Fibroblast of lung (primary cell): ENCODE results near the gene UTP11. TPM values are rescaled to one million over a fixed set of nuclear protein-coding genes. Genes with fewer than 3 reads are reported as not detected.
"Not testable (repeated sequence)": the region's sequence is repeated elsewhere in the genome, so short reads cannot be mapped to it uniquely, and the experiment has no call there.

ENCODE experiments used
- DNase-seq, 2 donors: peaks; one replicate each; pipeline versions ENCODE4 v3.0.0 to v3.0.0-alpha.2; 2010; ENCODE audit warnings: low read depth in 2 of 2
- H2AFZ ChIP-seq: 2 replicates; pipeline ENCODE4 v1.5.1; 2012; ENCODE audit warnings: low read length, control low read depth, inconsistent platforms
- H3K27ac ChIP-seq: 2 replicates; pipeline ENCODE4 v1.5.1; 2011; ENCODE audit warnings: low read length, control low read depth; ENCODE audit not compliant: insufficient read depth
- H3K27me3 ChIP-seq: 2 replicates; pipeline ENCODE4 v1.5.1; 2011; ENCODE audit warnings: mild to moderate bottlenecking, low read length; ENCODE audit not compliant: control insufficient read depth, insufficient read depth
- H3K36me3 ChIP-seq: 2 replicates; pipeline ENCODE4 v1.5.1; 2011; ENCODE audit warnings: low read length; ENCODE audit not compliant: control insufficient read depth, insufficient read depth
- H3K4me1 ChIP-seq: 2 replicates; pipeline ENCODE4 v1.5.1; 2011; ENCODE audit warnings: low read length; ENCODE audit not compliant: control insufficient read depth, insufficient read depth; ENCODE audit errors: extremely low read depth
- H3K4me2 ChIP-seq: 2 replicates; pipeline ENCODE4 v1.5.1; 2011; ENCODE audit warnings: low read length, control low read depth; ENCODE audit not compliant: insufficient read depth; ENCODE audit errors: extremely low read depth
- H3K4me3 ChIP-seq, 4 experiments: fragments of 200-600 bp in 1 of 4; sonication (generic) in 1 of 4; replicated peaks in 1 of 4; 2 replicates each; pipeline ENCODE4 v1.5.1; 2011 to 2016; ENCODE audit warnings: low read length in 4 of 4, low read depth in 3 of 4, mild to moderate bottlenecking in 3 of 4, control low read depth in 2 of 4, inconsistent platforms in 1 of 4, mixed read lengths in 1 of 4; ENCODE audit not compliant: insufficient read depth in 1 of 4; ENCODE audit errors: control extremely low read depth in 1 of 4
- H3K79me2 ChIP-seq: 2 replicates; pipeline ENCODE4 v1.5.1; 2012; ENCODE audit warnings: mild to moderate bottlenecking, low read length, inconsistent platforms; ENCODE audit not compliant: control insufficient read depth, insufficient read depth
- H3K9ac ChIP-seq: 2 replicates; pipeline ENCODE4 v1.5.1; 2011; ENCODE audit warnings: mild to moderate bottlenecking, low read length, control low read depth; ENCODE audit not compliant: insufficient read depth
- H3K9me3 ChIP-seq: 2 replicates; pipeline ENCODE4 v1.5.1; 2012; ENCODE audit warnings: low read depth, low read length; ENCODE audit not compliant: control insufficient read depth, insufficient read depth
- H4K20me1 ChIP-seq: 2 replicates; pipeline ENCODE4 v1.5.1; 2011; ENCODE audit warnings: low read length; ENCODE audit not compliant: control insufficient read depth, insufficient read depth; ENCODE audit errors: extremely low read depth
- EZH2 ChIP-seq: IDR thresholded peaks from 2 replicates; pipeline ENCODE4 v1.5.1; 2012; ENCODE audit warnings: low read length, control low read depth, mild to moderate bottlenecking; ENCODE audit errors: missing control alignments
- polyA plus RNA-seq, 2 donors: library from polyadenylated mRNA; depleted of rRNA in 1 of 2; stranded (reverse) in 1 of 2; unstranded in 1 of 2; fragments of >200 nt; gene quantifications; 2 replicates each; pipeline ENCODE4 v1.2.1, GENCODE V29; 2011 to 2012; ENCODE audit warnings: missing spikeins in 1 of 2
- total RNA-seq: library from RNA; depleted of rRNA; stranded (reverse); fragments of >200 nt; gene quantifications from 2 replicates; pipeline ENCODE4 v1.2.1, GENCODE V29; 2014
- TF ChIP-seq, protein P1 (sequence below), 2 donors: IDR thresholded peaks in 1 of 2; conservative IDR thresholded peaks in 1 of 2; 1 replicate in 1 of 2; 2 replicates in 1 of 2; pipeline ENCODE4 v1.5.1; 2011 to 2012; ENCODE audit warnings: low read length in 2 of 2, control low read depth in 1 of 2, inconsistent platforms in 1 of 2, low read depth in 1 of 2, mild to moderate bottlenecking in 1 of 2

The UTP11 gene
- total and polyA plus RNA-seq, 2 donors (not counting 1 experiment from before 2014, with no cell fraction given), result 34.8 to 56.5 TPM

- no peak overlapping the region for H3K4me3 ChIP-seq
- H3K4me2 ChIP-seq, result peak overlapping the region; percentile 64
- H3K27ac ChIP-seq, result peak overlapping the region; percentile 54
- H3K27me3 ChIP-seq, result no peaks in the 10 kb centered on the region
- DNase-seq, result peak; percentile 57 to 78
- no peak for TF ChIP-seq EZH2
- TF ChIP-seq, protein P1, sequence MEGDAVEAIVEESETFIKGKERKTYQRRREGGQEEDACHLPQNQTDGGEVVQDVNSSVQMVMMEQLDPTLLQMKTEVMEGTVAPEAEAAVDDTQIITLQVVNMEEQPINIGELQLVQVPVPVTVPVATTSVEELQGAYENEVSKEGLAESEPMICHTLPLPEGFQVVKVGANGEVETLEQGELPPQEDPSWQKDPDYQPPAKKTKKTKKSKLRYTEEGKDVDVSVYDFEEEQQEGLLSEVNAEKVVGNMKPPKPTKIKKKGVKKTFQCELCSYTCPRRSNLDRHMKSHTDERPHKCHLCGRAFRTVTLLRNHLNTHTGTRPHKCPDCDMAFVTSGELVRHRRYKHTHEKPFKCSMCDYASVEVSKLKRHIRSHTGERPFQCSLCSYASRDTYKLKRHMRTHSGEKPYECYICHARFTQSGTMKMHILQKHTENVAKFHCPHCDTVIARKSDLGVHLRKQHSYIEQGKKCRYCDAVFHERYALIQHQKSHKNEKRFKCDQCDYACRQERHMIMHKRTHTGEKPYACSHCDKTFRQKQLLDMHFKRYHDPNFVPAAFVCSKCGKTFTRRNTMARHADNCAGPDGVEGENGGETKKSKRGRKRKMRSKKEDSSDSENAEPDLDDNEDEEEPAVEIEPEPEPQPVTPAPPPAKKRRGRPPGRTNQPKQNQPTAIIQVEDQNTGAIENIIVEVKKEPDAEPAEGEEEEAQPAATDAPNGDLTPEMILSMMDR (conservative IDR thresholded peaks at IDR 0.05 in 1 of 2, IDR thresholded peaks at IDR 0.05 in 1 of 2; ENCODE audit: low read depth in 1 of 2, low read length in 2 of 2), result no peak
- H3K79me2 ChIP-seq, result no peaks in the 10 kb centered on the region
- no peak overlapping the region for H2AFZ ChIP-seq
- peak overlapping the region; percentile 7 for H3K9ac ChIP-seq
- H4K20me1 ChIP-seq, result no peaks in the 10 kb centered on the region
- no peaks in the 10 kb centered on the region for H3K9me3 ChIP-seq
- H3K36me3 ChIP-seq, result peaks cover 7% of the 10 kb centered on the region
- H3K4me1 ChIP-seq, result peaks cover 16% of the 10 kb centered on the region
Measured at GRCh38 chr1:38029685-38030511, 17.4 kb downstream of the UTP11 start.

- Histone ChIP-seq H3K36me3 (peaks cover 1% of the 10 kb centered on the region), H3K9ac (no peak overlapping the region), H3K4me1 (peaks cover 16% of the 10 kb centered on the region), H4K20me1 (no peaks in the 10 kb centered on the region), H3K4me3 (no peak overlapping the region), H2AFZ (no peak overlapping the region), H3K4me2 (peak overlapping the region; percentile 64), H3K9me3 (no peaks in the 10 kb centered on the region), H3K79me2 (no peaks in the 10 kb centered on the region), H3K27me3 (no peaks in the 10 kb centered on the region), H3K27ac (no peak overlapping the region)
- no peak for TF ChIP-seq EZH2
- TF ChIP-seq, protein P1 (conservative IDR thresholded peaks at IDR 0.05 in 1 of 2, IDR thresholded peaks at IDR 0.05 in 1 of 2; ENCODE audit: low read depth in 1 of 2, low read length in 2 of 2), result no peak
- DNase-seq, result no peak
Measured at GRCh38 chr1:38030596-38031512, 18.3 kb downstream of the UTP11 start.

DNA sequence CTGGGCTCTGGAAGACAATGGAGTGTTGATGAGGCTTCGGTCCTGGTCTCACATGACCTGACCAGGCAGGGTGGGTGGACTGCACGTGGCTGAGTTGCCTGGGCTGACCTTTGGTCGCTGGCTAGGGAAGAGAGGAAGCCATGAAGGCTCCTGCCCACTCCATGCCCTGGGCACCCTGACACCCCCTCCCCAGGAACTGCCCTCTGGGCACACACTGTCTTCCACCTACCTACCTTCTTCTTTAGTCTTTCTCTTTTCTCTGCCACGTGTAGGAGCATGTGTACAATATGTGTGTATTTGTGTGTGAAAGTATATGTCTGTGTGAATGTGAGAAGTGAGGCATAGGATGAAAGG, 19.0 kb downstream of the UTP11 start:
- H3K79me2 ChIP-seq, result no peaks in the 10 kb centered on the region
- H3K4me1 ChIP-seq, result peaks cover 16% of the 10 kb centered on the region
- H3K4me2 ChIP-seq, result no peak overlapping the region
- no peak for DNase-seq
- no peak overlapping the region for H3K27ac ChIP-seq
- no peaks in the 10 kb centered on the region for H3K36me3 ChIP-seq
- H3K4me3 ChIP-seq, result no peak overlapping the region
- H3K27me3 ChIP-seq, result no peaks in the 10 kb centered on the region
- H4K20me1 ChIP-seq, result no peaks in the 10 kb centered on the region
- H3K9me3 ChIP-seq, result no peaks in the 10 kb centered on the region
- TF ChIP-seq, protein P1 (conservative IDR thresholded peaks at IDR 0.05 in 1 of 2, IDR thresholded peaks at IDR 0.05 in 1 of 2; ENCODE audit: low read depth in 1 of 2, low read length in 2 of 2), result no peak
- no peak for TF ChIP-seq EZH2
- no peak overlapping the region for H3K9ac ChIP-seq
- no peak overlapping the region for H2AFZ ChIP-seq

DNA sequence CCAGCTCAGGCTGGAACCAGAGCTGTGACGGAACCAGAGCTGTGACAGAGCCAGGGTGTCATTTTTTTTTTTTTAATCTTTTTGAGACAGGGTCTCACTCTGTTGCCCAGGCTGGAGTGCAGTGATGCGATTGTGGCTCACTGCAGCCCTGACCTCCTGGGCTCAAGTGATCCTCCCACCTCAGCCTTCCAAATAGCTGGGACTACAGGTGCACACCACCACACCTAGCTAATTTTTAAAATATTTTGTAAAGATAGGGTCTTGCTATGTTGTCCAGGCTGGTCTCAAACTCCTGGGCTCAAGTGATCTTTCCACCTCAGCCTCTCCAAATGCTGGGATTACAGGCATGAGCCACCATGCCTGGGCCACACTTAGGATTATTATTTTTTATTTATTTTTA, 20.5 kb downstream of the UTP11 start:
- not testable (repeated sequence) for H4K20me1 ChIP-seq, H3K27me3 ChIP-seq, H3K36me3 ChIP-seq, DNase-seq, H3K27ac ChIP-seq, H3K79me2 ChIP-seq, H3K4me3 ChIP-seq, H3K9me3 ChIP-seq, H2AFZ ChIP-seq, H3K4me2 ChIP-seq, H3K9ac ChIP-seq
- H3K4me1 ChIP-seq, result peaks cover 16% of the 10 kb centered on the region
